A549 (cell line): ENCODE data around the gene F2. TPM values are rescaled to one million over a fixed set of nuclear protein-coding genes. Genes with fewer than 3 reads are reported as not detected.

Source experiments
- ATAC-seq, 2 experiments: fragments of 200-7000 bp in 1 of 2; fragments of >200 bp in 1 of 2; cut with Nextera tagmentation in 1 of 2; cut with Tn5 transposase in 1 of 2; 3 replicates each; pipeline versions ENCODE4 v1.8.0 to v1.9.1; 2018 to 2020; ENCODE audit warnings: mild to moderate bottlenecking in 1 of 2, moderate library complexity in 1 of 2
- CTCF ChIA-PET: fragments of 300-600 bp; sonication (Branson Sonifier 250); formaldehyde crosslinking; extraction: SDS; loops from one replicate; lab custom pipeline; 2021; ENCODE audit warnings: antibody characterized with exemption, inconsistent platforms; lab: Yijun Ruan, JAX
- POLR2A ChIA-PET: fragments of 350-600 bp; formaldehyde crosslinking; extraction: SDS; loops from one replicate; lab custom pipeline; 2021; ENCODE audit warnings: antibody characterized with exemption, inconsistent platforms; lab: Yijun Ruan, JAX
- DNase-seq, 2 experiments: peaks; one replicate each; pipeline versions ENCODE4 v3.0.0 to v3.0.0-alpha.2; 2011 to 2016; ENCODE audit warnings: low read depth in 1 of 2, low spot score in 1 of 2
- FAIRE-seq: peaks from 2 replicates; lab custom pipeline; 2011; peaks lifted over from hg19 to GRCh38; lab: Jason Lieb, UNC
- H3K27ac ChIP-seq, 2 experiments: fragments of >200 bp; sonication (Bioruptor Twin); formaldehyde crosslinking; 3 replicates each; pipeline ENCODE4 v1.5.1; 2016 to 2017
- H3K4me1 ChIP-seq: fragments of >200 bp; sonication (Bioruptor Twin); formaldehyde crosslinking; 3 replicates; pipeline ENCODE4 v1.6.1; 2016
- H3K4me2 ChIP-seq: fragments of >200 bp; sonication (Bioruptor Twin); formaldehyde crosslinking; 3 replicates; pipeline ENCODE4 v1.6.1; 2016
- H3K4me3 ChIP-seq: fragments of >200 bp; sonication (Bioruptor Twin); formaldehyde crosslinking; 3 replicates; pipeline ENCODE4 v1.5.1; 2016
- H3K9me3 ChIP-seq: fragments of >200 bp; sonication (Bioruptor Twin); formaldehyde crosslinking; 3 replicates; pipeline ENCODE4 v1.6.1; 2016
- BHLHE40 ChIP-seq: IDR thresholded peaks from 2 replicates; pipeline ENCODE4 v1.6.1; 2012; ENCODE audit warnings: low read depth, low read length, inconsistent platforms
- CHD4 ChIP-seq: fragments of 200-600 bp; sonication (generic); IDR thresholded peaks from 2 replicates; pipeline ENCODE4 v1.6.1; 2016; ENCODE audit warnings: antibody characterized with exemption, mild to moderate bottlenecking, borderline replicate concordance
- EHF ChIP-seq: fragments of 250-450 bp; sonication (Bioruptor Pico); IDR thresholded peaks from 2 replicates; pipeline ENCODE4 v1.5.0; 2020; ENCODE audit warnings: mild to moderate bottlenecking
- EP300 ChIP-seq, 2 experiments: fragments of >200 bp; sonication (Bioruptor Twin); formaldehyde crosslinking; IDR thresholded peaks; 2 replicates in 1 of 2; 3 replicates in 1 of 2; pipeline ENCODE4 v1.6.1; 2016 to 2017
- ESRRA ChIP-seq: fragments of 150-350 bp; IDR thresholded peaks from 2 replicates; pipeline ENCODE4 v1.6.1; 2014; ENCODE audit warnings: mild to moderate bottlenecking, low read length, borderline replicate concordance
- HES2 ChIP-seq: fragments of >200 bp; sonication (Bioruptor Twin); formaldehyde crosslinking; IDR thresholded peaks from 2 replicates; pipeline ENCODE4 v1.6.1; 2016
- HOXB13 ChIP-seq: fragments of 250-450 bp; sonication (Bioruptor Pico); IDR thresholded peaks from 2 replicates; pipeline ENCODE4 v1.5.0; 2020; ENCODE audit warnings: low read depth, mild to moderate bottlenecking, moderate library complexity
- KDM1A ChIP-seq: fragments of 200-600 bp; sonication (generic); IDR thresholded peaks from 2 replicates; pipeline ENCODE4 v1.6.1; 2016; ENCODE audit warnings: low read depth, mild to moderate bottlenecking
- MAX ChIP-seq: IDR thresholded peaks from 2 replicates; pipeline ENCODE4 v1.6.1; 2012
- NPAS2 ChIP-seq: fragments of 250-450 bp; sonication (Bioruptor Pico); IDR thresholded peaks from 2 replicates; pipeline ENCODE4 v1.8.0; 2022; ENCODE audit warnings: mild to moderate bottlenecking, moderate library complexity, borderline replicate concordance
- NR3C1 ChIP-seq: fragments of >200 bp; sonication (Bioruptor Twin); formaldehyde crosslinking; IDR thresholded peaks from 3 replicates; pipeline ENCODE4 v1.6.1; 2017
- RAD21 ChIP-seq, 2 experiments: fragments of >200 bp in 1 of 2; sonication (Bioruptor Twin) in 1 of 2; formaldehyde crosslinking in 1 of 2; IDR thresholded peaks in 1 of 2; conservative IDR thresholded peaks in 1 of 2; 2 replicates in 1 of 2; 3 replicates in 1 of 2; pipeline ENCODE4 v1.6.1; 2012 to 2018; ENCODE audit warnings: inconsistent platforms in 1 of 2
- RARB ChIP-seq: fragments of 250-450 bp; sonication (Bioruptor Pico); IDR thresholded peaks from 2 replicates; pipeline ENCODE4 v1.8.0; 2021; ENCODE audit warnings: mild to moderate bottlenecking, moderate library complexity
- RCOR1 ChIP-seq: fragments of 150-350 bp; IDR thresholded peaks from 2 replicates; pipeline ENCODE4 v1.6.1; 2014; ENCODE audit warnings: antibody characterized with exemption, low read length, low read depth
- RNF2 ChIP-seq: fragments of 200-600 bp; sonication (generic); IDR thresholded peaks from 2 replicates; pipeline ENCODE4 v1.6.1; 2016; ENCODE audit warnings: low read depth, mild to moderate bottlenecking, antibody characterized with exemption, moderate library complexity, borderline replicate concordance
- SREBF2 ChIP-seq: fragments of 450-650 bp; IDR thresholded peaks from 2 replicates; pipeline ENCODE4 v1.6.1; 2014; ENCODE audit warnings: mild to moderate bottlenecking, moderate library complexity
- TP53 ChIP-seq: fragments of 250-450 bp; sonication (Bioruptor Pico); IDR thresholded peaks from 2 replicates; pipeline ENCODE4 v1.5.0; 2021; ENCODE audit warnings: mild to moderate bottlenecking, moderate library complexity
- WGBS: methylation state at CpG from one replicate; pipeline ENCODE4 v1.1.6; 2017; ENCODE audit errors: missing lambda C conversion rate; 5-methylcytosine and 5-hydroxymethylcytosine counted together
- polyA plus RNA-seq, 4 experiments: library from polyadenylated mRNA; depleted of rRNA in 3 of 4; stranded (reverse); fragments of >200 nt; fragmentation: RNase III in 1 of 4; extraction: RNeasy Plus Mini Kit Qiagen cat#74134 plus additional on column Dnase treatment in 1 of 4; gene quantifications; 2 replicates in 3 of 4; 3 replicates in 1 of 4; pipeline ENCODE4 v1.2.3, GENCODE V29; 2011 to 2017
- TF ChIP-seq, protein P1 (sequence below): fragments of 150-350 bp; IDR thresholded peaks from 2 replicates; pipeline ENCODE4 v1.6.1; 2014; ENCODE audit warnings: low read depth, mild to moderate bottlenecking, low read length

The F2 gene
- polyA plus RNA-seq, 2 of the 4 experiments (the other 2 are of a cell fraction) = 2.5 to 3.8 TPM

GRCh38 chr11:46738887-46739286 lies 19.9 kb downstream of the F2 start:
- WGBS = 87% methylated on average over 6 of the region's 6 CpGs
- TF ChIP-seq NPAS2 (no peak), RARB (CRISPR knock-in tag) (no peak), RAD21 (conservative IDR thresholded peaks at IDR 0.05 in 1 of 2, IDR thresholded peaks at IDR 0.05 in 1 of 2) (no peak)
- Histone ChIP-seq H3K4me2 (no peak overlapping the region), H3K4me3 (no peak overlapping the region), H3K9me3 (no peaks in the 10 kb centered on the region), H3K4me1 (no peaks in the 10 kb centered on the region), H3K27ac (no peak overlapping the region)
- DNase-seq = no peak
- ChIA-PET CTCF (interaction anchor here (1.3 kb wide), 1 partner anchor 9 kb away, joined by 3 read pairs; no protein-coding TSS in a partner anchor), POLR2A (interaction anchor here (0.5 kb wide), 1 partner anchor 163 kb away, joined by 3 read pairs; no protein-coding TSS in a partner anchor)
- no peak for ATAC-seq
- FAIRE-seq = no peak

GRCh38 chr11:46741600-46742484 lies 22.8 kb downstream of the F2 start:
- no peak for TF ChIP-seq HES2
- no peak for TF ChIP-seq MAX
- no peak for TF ChIP-seq RCOR1
- TF ChIP-seq KDM1A = no peak
- TF ChIP-seq EHF (CRISPR knock-in tag) = no peak
- no peak for TF ChIP-seq RAD21 (conservative IDR thresholded peaks at IDR 0.05 in 1 of 2, IDR thresholded peaks at IDR 0.05 in 1 of 2)
- no peak for ATAC-seq
- no peak overlapping the region for H3K4me3 ChIP-seq
- WGBS = 79% methylated on average over 12 of the region's 12 CpGs
- H3K4me2 ChIP-seq = no peak overlapping the region
- CTCF ChIA-PET = interaction anchor here (0.6 to 1.2 kb wide), 2 partner anchors 11 to 170 kb away, joined by 3 read pairs; no protein-coding TSS in a partner anchor
- no peak overlapping the region for H3K27ac ChIP-seq
- no peak for DNase-seq
- no peaks in the 10 kb centered on the region for H3K9me3 ChIP-seq
- POLR2A ChIA-PET = no interaction called here
- no peaks in the 10 kb centered on the region for H3K4me1 ChIP-seq
- FAIRE-seq = no peak

DNA sequence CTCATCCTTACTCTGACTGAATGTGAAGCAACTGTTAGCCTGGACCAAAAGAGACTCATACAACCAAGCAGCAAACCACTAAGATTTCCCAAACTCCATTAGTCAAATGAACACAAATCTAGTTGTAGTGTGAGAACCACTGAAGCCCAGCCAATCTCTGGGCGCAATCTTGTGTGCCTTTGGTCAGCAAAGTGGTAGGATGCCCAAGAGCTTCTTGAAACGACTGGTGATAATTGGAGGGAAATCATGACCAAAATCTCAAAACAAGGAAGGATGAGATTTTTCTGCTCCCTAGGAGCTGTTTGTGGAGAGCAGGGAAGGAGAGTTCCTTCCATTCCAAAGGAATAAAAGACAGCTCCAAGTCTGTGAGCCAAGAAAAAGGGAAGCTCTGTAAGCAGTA lies 24.0 kb downstream of the F2 start:
- Histone ChIP-seq H3K4me1 (no peaks in the 10 kb centered on the region), H3K27ac (no peak overlapping the region), H3K9me3 (no peaks in the 10 kb centered on the region), H3K4me2 (no peak overlapping the region), H3K4me3 (no peak overlapping the region)
- POLR2A ChIA-PET = no interaction called here
- FAIRE-seq (no peak), ATAC-seq (no peak), DNase-seq (no peak)
- TF ChIP-seq TP53 = no peak
- CTCF ChIA-PET = interaction anchor here (0.7 to 1.4 kb wide), 6 partner anchors 10 to 410 kb away, joined by 3 to 7 read pairs (median 4); no protein-coding TSS in a partner anchor
- WGBS = 95% methylated on average over 2 of the region's 2 CpGs

DNA sequence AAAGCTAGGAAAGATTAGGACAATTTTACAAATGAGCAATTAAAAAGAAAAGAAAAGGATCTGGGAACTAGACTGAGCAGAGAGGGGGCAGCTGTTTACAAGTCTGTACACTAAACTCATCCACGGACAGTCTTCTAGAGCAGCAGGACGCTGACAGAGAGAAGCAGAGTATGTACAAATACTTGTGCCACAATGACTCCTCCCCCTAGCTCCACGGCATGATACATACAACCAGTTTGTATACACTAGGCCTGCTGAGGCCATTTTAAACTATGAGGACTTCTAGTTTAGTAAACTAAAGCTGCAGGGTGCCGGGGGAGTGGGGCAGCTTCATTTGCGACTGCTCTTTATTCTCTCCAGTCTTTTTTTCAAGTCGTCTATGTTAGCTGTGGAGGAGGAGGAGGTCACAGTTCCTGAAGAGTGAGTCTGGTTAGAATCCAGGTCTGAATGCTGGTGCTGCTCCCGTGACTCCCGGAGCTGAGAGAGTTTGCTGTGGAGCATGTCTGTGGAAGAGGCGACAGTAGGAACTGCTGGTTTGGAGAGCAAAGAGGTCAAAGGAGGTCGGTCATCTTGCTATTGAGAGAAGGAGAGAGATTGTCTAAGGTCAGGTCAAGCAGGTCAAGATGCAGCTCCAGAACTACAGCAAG lies 24.8 kb downstream of the F2 start:
- no peak overlapping the region for H3K27ac ChIP-seq
- no peak overlapping the region for H3K4me3 ChIP-seq
- TF ChIP-seq CHD4 (no peak), SREBF2 (no peak), NPAS2 (no peak), ESRRA (no peak), EHF (CRISPR knock-in tag) (no peak), NR3C1 (no peak), HOXB13 (CRISPR knock-in tag) (no peak), EP300 (IDR thresholded peaks at IDR 0.05) (no peak), BHLHE40 (no peak), RNF2 (no peak)
- TF ChIP-seq, protein P1, sequence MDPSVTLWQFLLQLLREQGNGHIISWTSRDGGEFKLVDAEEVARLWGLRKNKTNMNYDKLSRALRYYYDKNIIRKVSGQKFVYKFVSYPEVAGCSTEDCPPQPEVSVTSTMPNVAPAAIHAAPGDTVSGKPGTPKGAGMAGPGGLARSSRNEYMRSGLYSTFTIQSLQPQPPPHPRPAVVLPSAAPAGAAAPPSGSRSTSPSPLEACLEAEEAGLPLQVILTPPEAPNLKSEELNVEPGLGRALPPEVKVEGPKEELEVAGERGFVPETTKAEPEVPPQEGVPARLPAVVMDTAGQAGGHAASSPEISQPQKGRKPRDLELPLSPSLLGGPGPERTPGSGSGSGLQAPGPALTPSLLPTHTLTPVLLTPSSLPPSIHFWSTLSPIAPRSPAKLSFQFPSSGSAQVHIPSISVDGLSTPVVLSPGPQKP = no peak
- ChIA-PET POLR2A (no interaction called here), CTCF (interaction anchor here (0.6 to 1.4 kb wide), 7 partner anchors 9 to 409 kb away, joined by 3 to 7 read pairs (median 3); no protein-coding TSS in a partner anchor)
- DNase-seq = no peak
- no peaks in the 10 kb centered on the region for H3K4me1 ChIP-seq
- no peak for FAIRE-seq
- H3K9me3 ChIP-seq = no peaks in the 10 kb centered on the region
- no peak overlapping the region for H3K4me2 ChIP-seq
- no peak for ATAC-seq
- 82% methylated on average over 10 of the region's 10 CpGs for WGBS
